IMR-90 (cell line): ENCODE data around the gene ROR2. TPM values are rescaled to one million over a fixed set of nuclear protein-coding genes. Genes with fewer than 3 reads are reported as not detected.

Source experiments
- ATAC-seq: fragments of 200-7000 bp; cut with Tn5 transposase; 2 replicates; pipeline ENCODE4 v1.9.1; 2020; ENCODE audit warnings: low read depth, mild to moderate bottlenecking, moderate library complexity
- BruUV-seq: library from RNA; stranded (reverse); fragments of 400-500 nt; replicated peaks from 2 replicates; lab custom pipeline; 2021; lab: Mats Ljungman, UMichigan
- CTCF ChIA-PET: fragments of 300-600 bp; formaldehyde crosslinking; extraction: SDS; loops from one replicate; lab custom pipeline; 2021; ENCODE audit warnings: antibody characterized with exemption; lab: Yijun Ruan, JAX
- POLR2A ChIA-PET: fragments of 300-600 bp; sonication (Branson Sonifier 250); formaldehyde crosslinking; loops from one replicate; lab custom pipeline; 2022; ENCODE audit warnings: antibody characterized with exemption; ENCODE audit not compliant: unreplicated experiment; lab: Charles Lee
- DNase-seq: peaks from one replicate; pipeline ENCODE4 v3.0.0; 2013
- H2AFZ ChIP-seq: replicated peaks from 2 replicates; pipeline ENCODE3; 2013; ENCODE audit warnings: low read length, mild to moderate bottlenecking; ENCODE audit not compliant: poor library complexity
- H2AK5ac ChIP-seq: 2 replicates; pipeline ENCODE4 v1.6.1; 2013; ENCODE audit warnings: low read depth, low read length, inconsistent platforms
- H2AK9ac ChIP-seq: replicated peaks from 2 replicates; pipeline ENCODE3; 2013; ENCODE audit warnings: mild to moderate bottlenecking, low read depth, low read length, moderate library complexity; ENCODE audit not compliant: poor library complexity
- H2BK120ac ChIP-seq: 2 replicates; pipeline ENCODE4 v1.6.1; 2013; ENCODE audit warnings: low read depth, low read length, inconsistent platforms
- H2BK15ac ChIP-seq: 3 replicates; pipeline ENCODE4 v1.6.1; 2013; ENCODE audit warnings: low read depth, low read length, inconsistent platforms
- H2BK20ac ChIP-seq: 2 replicates; pipeline ENCODE4 v1.6.1; 2013; ENCODE audit warnings: low read depth, mild to moderate bottlenecking, inconsistent platforms, low read length, moderate library complexity
- H2BK5ac ChIP-seq: 2 replicates; pipeline ENCODE4 v1.6.1; 2013; ENCODE audit warnings: mild to moderate bottlenecking, low read depth, low read length, inconsistent platforms; ENCODE audit not compliant: poor library complexity, severe bottlenecking
- H3K14ac ChIP-seq: replicated peaks from 2 replicates; pipeline ENCODE4 v1.6.1; 2013; ENCODE audit warnings: low read depth, low read length, inconsistent platforms
- H3K18ac ChIP-seq: 2 replicates; pipeline ENCODE4 v1.6.1; 2013; ENCODE audit warnings: low read depth, low read length, control low read depth
- H3K23ac ChIP-seq: 2 replicates; pipeline ENCODE4 v1.6.1; 2013; ENCODE audit warnings: low read depth, low read length, inconsistent platforms
- H3K27ac ChIP-seq: 2 replicates; pipeline ENCODE4 v1.5.1; 2013; ENCODE audit warnings: mild to moderate bottlenecking, control low read depth, low read length; ENCODE audit not compliant: insufficient read depth
- H3K27me3 ChIP-seq: 2 replicates; pipeline ENCODE4 v1.6.1; 2013; ENCODE audit warnings: low read length; ENCODE audit not compliant: control insufficient read depth, insufficient read depth
- H3K36me3 ChIP-seq: 2 replicates; pipeline ENCODE4 v1.6.1; 2013; ENCODE audit warnings: low read length, mixed read lengths; ENCODE audit not compliant: control insufficient read depth, insufficient read depth
- H3K4ac ChIP-seq: 2 replicates; pipeline ENCODE4 v1.6.1; 2013; ENCODE audit warnings: low read depth, low read length, inconsistent platforms
- H3K4me1 ChIP-seq: 2 replicates; pipeline ENCODE4 v1.6.1; 2013; ENCODE audit warnings: low read length, mixed read lengths; ENCODE audit not compliant: control insufficient read depth, insufficient read depth
- H3K4me2 ChIP-seq: 2 replicates; pipeline ENCODE4 v1.6.1; 2013; ENCODE audit warnings: low read depth, mild to moderate bottlenecking, control low read depth, low read length, moderate library complexity
- H3K4me3 ChIP-seq: 2 replicates; pipeline ENCODE4 v1.5.1; 2013; ENCODE audit warnings: low read depth, mild to moderate bottlenecking, control low read depth, low read length, moderate library complexity; ENCODE audit not compliant: insufficient read depth
- H3K56ac ChIP-seq: 2 replicates; pipeline ENCODE4 v1.6.1; 2013; ENCODE audit warnings: low read length, inconsistent platforms; ENCODE audit not compliant: insufficient read depth; ENCODE audit errors: extremely low read depth
- H3K79me1 ChIP-seq, 2 experiments: 2 replicates each; pipeline ENCODE4 v1.6.1; 2013; ENCODE audit warnings: low read length in 2 of 2, inconsistent platforms in 1 of 2, low read depth in 1 of 2
- H3K9ac ChIP-seq: 2 replicates; pipeline ENCODE4 v1.6.1; 2013; ENCODE audit warnings: low read depth, low read length, control low read depth
- H3K9me1 ChIP-seq: 2 replicates; pipeline ENCODE4 v1.6.1; 2013; ENCODE audit warnings: low read length, inconsistent platforms; ENCODE audit not compliant: insufficient read depth
- H3K9me3 ChIP-seq: 2 replicates; pipeline ENCODE4 v1.6.1; 2013; ENCODE audit warnings: low read length; ENCODE audit not compliant: control insufficient read depth, insufficient read depth
- H4K20me1 ChIP-seq: 2 replicates; pipeline ENCODE4 v1.6.1; 2013; ENCODE audit warnings: low read length, inconsistent platforms; ENCODE audit not compliant: insufficient read depth
- H4K5ac ChIP-seq: 2 replicates; pipeline ENCODE4 v1.6.1; 2013; ENCODE audit warnings: mild to moderate bottlenecking, low read depth, low read length, control low read depth
- H4K8ac ChIP-seq, 2 experiments: 2 replicates each; pipeline ENCODE4 v1.6.1; 2013; ENCODE audit warnings: low read depth in 2 of 2, low read length in 2 of 2, control low read depth in 1 of 2, inconsistent platforms in 1 of 2
- H4K91ac ChIP-seq: 2 replicates; pipeline ENCODE4 v1.6.1; 2013; ENCODE audit warnings: low read depth, low read length, inconsistent platforms; ENCODE audit not compliant: insufficient read depth
- BHLHE40 ChIP-seq: fragments of 150-350 bp; IDR thresholded peaks from 2 replicates; pipeline ENCODE4 v1.6.1; 2016; ENCODE audit warnings: mild to moderate bottlenecking, low read depth, low read length
- CEBPB ChIP-seq: IDR thresholded peaks from 2 replicates; pipeline ENCODE4 v1.6.1; 2012; ENCODE audit warnings: low read depth, low read length, improper control_type of control experiment
- CHD1 ChIP-seq: IDR thresholded peaks from 2 replicates; pipeline ENCODE4 v1.6.1; 2012; ENCODE audit warnings: low read depth, low read length, improper control_type of control experiment
- CTCF ChIP-seq: conservative IDR thresholded peaks from 2 replicates; pipeline ENCODE4 v1.5.1; 2012; ENCODE audit warnings: mild to moderate bottlenecking, low read depth, low read length, improper control_type of control experiment
- ELK1 ChIP-seq: fragments of 150-350 bp; IDR thresholded peaks from 2 replicates; pipeline ENCODE4 v1.6.1; 2016; ENCODE audit warnings: low read depth, mild to moderate bottlenecking, low read length, moderate library complexity, borderline replicate concordance
- MAFK ChIP-seq: IDR thresholded peaks from 2 replicates; pipeline ENCODE4 v1.6.1; 2012; ENCODE audit warnings: low read depth, low read length, improper control_type of control experiment
- MAZ ChIP-seq: IDR thresholded peaks from 2 replicates; pipeline ENCODE4 v1.6.1; 2012; ENCODE audit warnings: low read depth, mild to moderate bottlenecking, low read length, improper control_type of control experiment, moderate library complexity, borderline replicate concordance
- MXI1 ChIP-seq: IDR thresholded peaks from 2 replicates; pipeline ENCODE4 v1.6.1; 2012; ENCODE audit warnings: low read depth, mild to moderate bottlenecking, low read length, moderate library complexity, borderline replicate concordance
- RAD21 ChIP-seq: IDR thresholded peaks from 2 replicates; pipeline ENCODE4 v1.6.1; 2012; ENCODE audit warnings: low read length, improper control_type of control experiment
- RCOR1 ChIP-seq: IDR thresholded peaks from 2 replicates; pipeline ENCODE4 v1.6.1; 2012; ENCODE audit warnings: mild to moderate bottlenecking, low read length, improper control_type of control experiment; ENCODE audit not compliant: insufficient replicate concordance
- SMC3 ChIP-seq: fragments of 150-350 bp; IDR thresholded peaks from 2 replicates; pipeline ENCODE4 v1.6.1; 2016; ENCODE audit warnings: low read depth, mild to moderate bottlenecking, antibody characterized with exemption, low read length, moderate library complexity
- WGBS, 2 experiments: methylation state at CpG; one replicate each; pipeline versions ENCODE4 v1.1.5 to v1.1.7; 2013; ENCODE audit warnings: missing lambda C conversion rate in 2 of 2; ENCODE audit not compliant: insufficient read length in 1 of 2; ENCODE audit errors: extremely low coverage in 2 of 2; 5-methylcytosine and 5-hydroxymethylcytosine counted together
- dilution Hi-C: fragments of 300-500 bp; cut with HindIII; formaldehyde crosslinking; loops from one replicate; pipeline ENCODE4 v1.14.3; 2018; ENCODE audit warnings: low sequenced_read_pairs; ENCODE audit not compliant: unreplicated experiment
- in situ Hi-C: fragments of 300-500 bp; cut with MboI; formaldehyde crosslinking; loops from 3 replicates; pipeline ENCODE4 v1.14.3; 2019; ENCODE audit warnings: low sequenced_read_pairs, inconsistent platforms, mixed read lengths
- intact Hi-C: fragments of 100-400 bp; cut with micrococcal nuclease; formaldehyde crosslinking; loops from 2 replicates; pipeline ENCODE4 v1.10.0; 2022
- polyA plus RNA-seq, 3 experiments: library from polyadenylated mRNA; depleted of rRNA; stranded (reverse); fragments of >200 nt; gene quantifications; 2 replicates each; pipeline ENCODE4 v1.2.3, GENCODE V29; 2012; ENCODE audit warnings: low replicate concordance in 1 of 3
- total RNA-seq: library from RNA; depleted of rRNA; stranded (reverse); fragments of >200 nt; gene quantifications from 2 replicates; pipeline ENCODE4 v1.2.3, GENCODE V29; 2012
- TF ChIP-seq, protein P1 (sequence below): fragments of 150-350 bp; IDR thresholded peaks from 2 replicates; pipeline ENCODE4 v1.6.1; 2017; ENCODE audit warnings: mild to moderate bottlenecking, antibody characterized with exemption, low read length, low read depth

Gene ROR2
- total and polyA plus RNA-seq, 2 of the 4 experiments (the other 2 are of a cell fraction): 2.3 to 4.8 TPM

- no peak overlapping the region for H3K4ac ChIP-seq
- ATAC-seq (peak; percentile 68), DNase-seq (peak; percentile 45)
- no peaks in the 10 kb centered on the region for H4K20me1 ChIP-seq
- H4K91ac ChIP-seq: no peak overlapping the region
- POLR2A ChIA-PET: no interaction called here
- H2BK15ac ChIP-seq: no peak overlapping the region
- intact Hi-C loops: loop anchor here (10.0 kb wide), 1 partner anchor 648 kb away; no protein-coding TSS in a partner anchor
- H3K23ac ChIP-seq: no peak overlapping the region
- no peak overlapping the region for H2AK9ac ChIP-seq
- no peak overlapping the region for H2BK20ac ChIP-seq
- H3K4me1 ChIP-seq: peaks cover 5% of the 10 kb centered on the region; the same call in 1 of the 2 replicates
- no peak overlapping the region for H2BK5ac ChIP-seq
- H3K27ac ChIP-seq: no peak overlapping the region
- no peaks in the 10 kb centered on the region for H3K9me3 ChIP-seq
- no peak overlapping the region for H3K4me3 ChIP-seq
- BruUV-seq: no TSS peak
- no peak overlapping the region for H2BK120ac ChIP-seq
- H4K8ac ChIP-seq: no peak overlapping the region
- no CpG with 5 or more reads among the region's 3 CpGs for WGBS, 2 experiments
- no peaks in the 10 kb centered on the region; the same call in 1 of the 2 replicates for H3K9me1 ChIP-seq
- no peak overlapping the region for H4K5ac ChIP-seq
- in situ Hi-C loops: no loop called here
- no peak overlapping the region for H3K14ac ChIP-seq
- CTCF ChIA-PET: interaction anchor here (1.0 to 1.2 kb wide), 2 partner anchors 129 to 222 kb away, joined by 3 read pairs; no protein-coding TSS in a partner anchor
- no peak overlapping the region for H3K9ac ChIP-seq
- dilution Hi-C loops: no loop called here
- H2AK5ac ChIP-seq: no peak overlapping the region
- H3K18ac ChIP-seq: no peak overlapping the region
- peak overlapping the region; percentile 58; the same call in 1 of the 2 replicates for H3K4me2 ChIP-seq
- H3K27me3 ChIP-seq: no peaks in the 10 kb centered on the region
- H3K79me1 ChIP-seq: no peaks in the 10 kb centered on the region
- H3K56ac ChIP-seq: no peak overlapping the region
- H2AFZ ChIP-seq: no peak overlapping the region
- TF ChIP-seq, protein P1, sequence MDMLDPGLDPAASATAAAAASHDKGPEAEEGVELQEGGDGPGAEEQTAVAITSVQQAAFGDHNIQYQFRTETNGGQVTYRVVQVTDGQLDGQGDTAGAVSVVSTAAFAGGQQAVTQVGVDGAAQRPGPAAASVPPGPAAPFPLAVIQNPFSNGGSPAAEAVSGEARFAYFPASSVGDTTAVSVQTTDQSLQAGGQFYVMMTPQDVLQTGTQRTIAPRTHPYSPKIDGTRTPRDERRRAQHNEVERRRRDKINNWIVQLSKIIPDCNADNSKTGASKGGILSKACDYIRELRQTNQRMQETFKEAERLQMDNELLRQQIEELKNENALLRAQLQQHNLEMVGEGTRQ: no peak
- TF ChIP-seq CEBPB (peak; percentile 78), BHLHE40 (no peak), MAZ (no peak), ELK1 (no peak), MXI1 (no peak), RCOR1 (no peak), MAFK (no peak), CHD1 (no peak), SMC3 (0 out of 2 replicates have a peak, but pooled peaks have one; percentile 5), CTCF (0 out of 2 replicates have a peak, but pooled peaks have one; percentile 14), RAD21 (peak; percentile 26; the same call in 1 of the 2 replicates)
- H3K36me3 ChIP-seq: no peaks in the 10 kb centered on the region
Measured at GRCh38 chr9:91562416-91562815, 387.6 kb downstream of the ROR2 start.
